Measurements from ENCODE around the gene ADGRF4. TPM values are rescaled to one million over a fixed set of nuclear protein-coding genes. Genes with fewer than 3 reads are reported as not detected.

ADGRF4 gene
- total and polyA plus RNA-seq, 2 of the 8 experiments (the other 6 are each of a cell fraction or from before 2014, with no cell fraction given) = 0.02 TPM; not detected in 1

- TF ChIP-seq CTCF (IDR thresholded peaks at IDR 0.05; ENCODE audit: control extremely low read depth in 1 of 3, insufficient read depth in 1 of 3, low read depth in 1 of 3, low read length in 3 of 3) (no peak), RAD21 (IDR thresholded peaks at IDR 0.05 in 1 of 2, conservative IDR thresholded peaks at IDR 0.05 in 1 of 2; ENCODE audit: low read depth in 2 of 2, low read length in 2 of 2) (no peak), SP2 (IDR thresholded peaks at IDR 0.05; ENCODE audit: low read length) (no peak), NRF1 (IDR thresholded peaks at IDR 0.05; ENCODE audit: low read depth, low read length) (no peak), BRCA1 (IDR thresholded peaks at IDR 0.05; ENCODE audit: low read depth, low read length) (no peak), FOSL1 (IDR thresholded peaks at IDR 0.05; ENCODE audit: insufficient read depth, low read depth, low read length) (no peak)
- TF ChIP-seq, protein P1, sequence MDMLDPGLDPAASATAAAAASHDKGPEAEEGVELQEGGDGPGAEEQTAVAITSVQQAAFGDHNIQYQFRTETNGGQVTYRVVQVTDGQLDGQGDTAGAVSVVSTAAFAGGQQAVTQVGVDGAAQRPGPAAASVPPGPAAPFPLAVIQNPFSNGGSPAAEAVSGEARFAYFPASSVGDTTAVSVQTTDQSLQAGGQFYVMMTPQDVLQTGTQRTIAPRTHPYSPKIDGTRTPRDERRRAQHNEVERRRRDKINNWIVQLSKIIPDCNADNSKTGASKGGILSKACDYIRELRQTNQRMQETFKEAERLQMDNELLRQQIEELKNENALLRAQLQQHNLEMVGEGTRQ (IDR thresholded peaks at IDR 0.05; ENCODE audit: low read length) = no peak
Measured at GRCh38 chr6:47679322-47679906, 19.0 kb upstream of the ADGRF4 start (continued).

Measured in H1 (cell line).